ENCODE data around the gene TRAPPC2B.
"Not testable (repeated sequence)": the region's sequence is repeated elsewhere in the genome, so short reads cannot be mapped to it uniquely, and the experiment has no call there.

TRAPPC2B gene

DNA sequence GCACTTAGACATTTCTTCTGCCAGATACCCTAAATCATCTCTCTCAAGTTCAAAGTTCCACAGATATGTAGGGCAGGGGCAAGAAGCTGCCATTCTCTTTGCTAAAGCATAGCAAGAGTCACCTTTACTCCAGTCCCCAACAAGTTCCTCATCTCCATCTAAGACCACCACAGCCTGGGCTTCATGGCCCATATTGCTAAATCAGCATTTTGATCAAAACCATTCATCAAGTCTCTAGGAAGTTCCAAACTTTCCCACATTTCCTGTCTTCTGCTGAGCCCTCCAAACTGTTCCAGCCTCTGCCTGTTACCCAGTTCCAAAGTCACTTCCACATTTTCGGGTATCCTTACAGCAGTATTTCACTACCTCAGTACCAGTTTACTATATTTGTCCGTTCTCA is 11.3 kb downstream of the TRAPPC2B start:
- DNase-seq = not testable (repeated sequence)

DNA sequence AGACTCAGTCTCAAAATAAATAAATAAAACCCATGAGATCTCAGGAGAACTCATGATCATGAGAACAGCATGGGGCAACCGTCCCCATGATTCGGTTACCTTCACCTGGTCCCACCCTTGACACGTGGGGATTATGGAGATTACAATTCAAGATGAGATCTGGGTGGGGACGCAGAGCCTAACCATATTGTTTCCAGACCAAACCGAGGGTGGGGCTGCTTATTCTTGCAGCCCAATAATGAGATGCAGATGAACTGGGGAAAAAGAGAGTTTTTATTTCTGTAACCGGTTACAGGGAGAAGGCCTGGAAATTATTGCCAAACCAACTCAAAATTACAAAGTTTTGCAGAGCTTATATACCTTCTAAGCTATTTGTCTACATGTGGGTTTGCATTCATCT is 12.8 kb downstream of the TRAPPC2B start:
- DNase-seq = no peak

DNA sequence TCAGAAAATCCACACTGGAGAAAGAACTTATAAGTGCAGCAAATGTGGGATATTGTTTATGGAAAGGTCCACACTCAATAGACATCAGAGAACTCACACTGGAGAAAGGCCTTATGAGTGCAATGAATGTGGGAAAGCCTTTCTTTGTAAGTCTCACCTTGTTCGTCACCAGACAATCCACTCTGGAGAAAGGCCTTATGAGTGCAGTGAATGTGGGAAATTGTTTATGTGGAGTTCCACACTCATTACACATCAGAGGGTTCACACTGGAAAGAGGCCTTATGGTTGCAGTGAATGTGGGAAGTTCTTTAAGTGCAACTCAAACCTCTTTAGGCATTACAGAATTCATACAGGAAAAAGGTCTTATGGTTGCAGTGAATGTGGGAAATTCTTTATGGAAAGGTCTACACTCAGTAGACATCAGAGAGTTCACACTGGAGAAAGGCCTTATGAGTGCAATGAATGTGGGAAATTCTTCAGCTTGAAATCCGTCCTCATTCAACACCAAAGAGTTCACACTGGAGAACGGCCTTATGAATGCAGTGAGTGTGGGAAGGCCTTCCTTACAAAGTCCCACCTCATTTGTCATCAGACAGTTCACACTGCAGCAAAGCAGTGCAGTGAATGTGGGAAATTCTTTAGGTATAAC is 14.3 kb downstream of the TRAPPC2B start:
- no peak for DNase-seq

DNA sequence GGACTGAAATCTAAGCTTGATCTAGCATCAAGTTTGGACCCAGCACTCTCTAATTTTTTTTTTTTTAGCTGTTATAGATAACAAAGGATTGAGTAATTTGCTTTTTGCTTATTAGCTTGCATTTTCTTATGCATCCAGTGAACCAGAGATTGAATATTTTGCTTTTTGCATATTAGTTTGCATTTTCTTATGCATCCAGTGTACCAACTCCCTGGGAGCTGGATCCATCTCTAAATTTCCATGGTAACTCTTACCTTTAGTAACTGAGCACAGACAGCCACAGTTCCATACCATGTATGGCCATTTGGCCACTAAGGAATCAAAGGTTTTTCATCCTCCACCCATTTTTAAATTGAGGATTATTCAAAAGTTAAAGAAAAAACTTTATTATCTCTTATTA is 17.6 kb downstream of the TRAPPC2B start:
- no peak for DNase-seq

DNA sequence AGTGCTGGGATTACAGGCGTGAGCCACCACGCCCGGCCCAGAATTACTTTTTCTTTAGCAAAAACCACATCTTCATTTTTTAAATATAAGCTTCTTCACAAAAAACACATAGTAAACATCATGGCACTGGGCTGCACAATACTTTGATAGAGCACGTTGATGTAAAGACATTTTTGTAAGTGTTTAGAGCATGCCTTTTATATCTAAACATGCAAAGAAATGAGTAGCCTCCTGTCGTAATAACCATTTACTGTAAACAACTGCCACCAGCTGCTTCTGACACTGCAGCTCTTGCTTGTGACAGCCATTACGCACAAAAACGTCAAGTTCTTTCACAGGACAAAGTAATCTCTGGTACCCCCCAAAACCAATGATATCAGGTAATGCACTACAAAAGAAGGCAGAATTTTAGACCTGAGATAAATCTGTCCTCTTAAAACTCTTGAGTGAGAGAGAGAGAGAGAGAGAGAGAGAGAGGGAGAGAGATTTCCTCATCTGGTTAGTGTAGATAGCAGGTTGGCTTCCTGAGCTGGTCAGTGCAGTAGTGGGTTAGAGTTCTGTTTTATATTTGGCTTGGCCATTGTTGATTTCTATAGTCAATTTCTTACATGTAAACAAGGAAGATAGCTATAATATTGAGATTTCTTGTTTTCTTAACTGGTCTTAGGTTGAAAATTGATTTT is 19.6 kb downstream of the TRAPPC2B start:
- DNase-seq = no peak

DNA sequence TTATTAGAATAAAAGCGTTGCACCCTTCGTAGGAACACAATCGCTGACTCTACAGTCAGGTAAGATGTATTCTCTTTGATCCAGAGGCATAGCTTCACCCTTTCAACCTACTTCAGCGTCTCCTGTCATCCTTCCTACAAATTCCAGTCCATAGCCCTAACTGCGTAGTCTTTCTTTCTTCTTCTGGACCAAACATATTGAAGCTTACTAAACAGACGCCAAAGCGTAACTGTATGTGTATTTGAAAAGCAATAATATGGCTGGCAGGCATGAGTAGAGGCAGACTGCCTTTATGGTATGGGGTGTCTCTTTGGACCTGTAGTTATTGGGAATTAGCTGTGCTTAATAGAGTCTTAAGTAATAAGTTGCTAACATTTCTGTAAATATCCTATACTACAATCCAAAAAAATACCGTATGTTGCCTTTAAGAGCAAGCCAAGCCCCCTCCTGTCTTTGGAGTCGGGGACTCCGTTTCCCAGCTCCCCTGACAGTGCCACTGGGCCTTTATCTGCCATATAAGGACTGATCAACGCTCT is 25.9 kb downstream of the TRAPPC2B start:
- no peak for DNase-seq

DNA sequence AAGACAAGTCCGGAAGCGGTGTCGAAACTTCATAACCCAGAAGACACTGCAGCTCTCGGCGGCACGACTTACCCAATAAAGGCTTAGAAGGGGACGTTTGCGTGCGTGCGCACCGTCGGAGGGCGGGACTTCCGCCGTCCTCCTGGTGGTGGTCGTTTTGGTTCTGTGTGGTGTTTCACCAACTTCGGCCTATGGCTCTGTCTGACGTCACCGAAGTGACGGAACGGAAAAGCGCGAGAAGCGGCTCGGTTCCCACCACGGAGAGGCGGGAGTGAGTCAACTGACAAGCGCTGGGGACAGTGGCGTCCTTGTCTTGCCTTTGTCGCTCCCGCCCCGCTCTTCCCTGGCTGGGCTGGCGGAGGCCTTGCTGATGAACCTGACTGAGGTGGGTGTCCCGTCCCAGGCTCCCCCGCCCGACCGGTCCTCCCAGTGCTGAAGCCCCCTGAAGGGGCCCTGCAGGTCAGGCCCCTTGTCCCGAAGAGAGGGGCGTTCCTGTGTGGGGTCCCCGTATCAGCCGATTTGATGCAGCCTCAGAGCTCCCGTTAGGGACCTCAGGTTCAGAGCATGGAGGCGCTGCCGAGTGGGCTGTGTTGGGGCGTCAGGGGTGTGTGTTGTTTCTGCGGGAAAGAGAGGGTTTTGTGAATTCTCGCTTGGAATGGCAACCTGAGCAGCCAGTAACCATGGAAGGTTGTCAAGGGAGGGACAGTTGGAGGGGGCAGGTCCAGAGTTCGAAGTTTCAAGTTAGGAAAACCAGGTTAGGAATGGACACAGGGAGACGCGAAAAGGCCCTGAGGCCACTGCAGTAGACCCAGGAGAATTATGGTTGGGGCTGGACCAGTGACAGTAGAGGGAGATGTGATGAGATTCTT is 26.6 kb downstream of the TRAPPC2B start, which contains the start of gene ZNF548:
ZNF548 (plus strand) TSS at position 125 of the 869 bp plus-strand sequence; CDS start at position 371, 246 bp downstream.
- DNase-seq = peak; percentile 99

DNA sequence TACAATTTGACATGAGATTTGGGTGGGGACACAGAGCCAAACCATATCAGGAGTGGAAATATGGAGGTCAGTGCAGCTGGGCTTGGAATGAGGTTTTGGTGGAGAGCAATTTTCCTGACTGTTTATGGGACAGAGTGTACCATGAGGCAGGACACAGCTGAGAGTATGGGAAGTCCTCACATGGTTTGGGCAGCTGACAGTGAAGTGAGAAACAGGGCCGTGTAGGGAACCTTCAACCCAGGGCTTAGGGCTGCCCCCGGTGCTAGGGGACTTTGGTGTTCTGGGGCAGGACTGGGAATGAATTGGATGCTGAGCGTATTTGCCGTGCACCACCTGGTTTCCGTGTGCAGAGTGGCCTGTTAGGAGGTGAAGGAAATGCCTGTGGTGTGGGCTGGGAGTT is 32.4 kb downstream of the TRAPPC2B start:
- DNase-seq = no peak

DNA sequence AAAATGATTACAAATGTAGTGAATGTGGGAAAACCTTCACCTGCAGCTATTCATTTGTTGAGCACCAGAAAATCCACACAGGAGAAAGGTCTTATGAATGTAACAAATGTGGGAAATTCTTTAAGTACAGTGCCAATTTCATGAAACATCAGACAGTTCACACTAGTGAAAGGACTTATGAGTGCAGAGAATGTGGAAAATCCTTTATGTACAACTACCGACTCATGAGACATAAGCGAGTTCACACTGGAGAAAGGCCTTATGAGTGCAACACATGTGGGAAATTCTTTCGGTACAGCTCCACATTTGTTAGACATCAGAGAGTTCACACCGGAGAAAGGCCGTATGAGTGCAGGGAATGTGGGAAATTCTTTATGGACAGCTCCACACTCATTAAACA is 35.5 kb downstream of the TRAPPC2B start:
- DNase-seq = no peak

DNA sequence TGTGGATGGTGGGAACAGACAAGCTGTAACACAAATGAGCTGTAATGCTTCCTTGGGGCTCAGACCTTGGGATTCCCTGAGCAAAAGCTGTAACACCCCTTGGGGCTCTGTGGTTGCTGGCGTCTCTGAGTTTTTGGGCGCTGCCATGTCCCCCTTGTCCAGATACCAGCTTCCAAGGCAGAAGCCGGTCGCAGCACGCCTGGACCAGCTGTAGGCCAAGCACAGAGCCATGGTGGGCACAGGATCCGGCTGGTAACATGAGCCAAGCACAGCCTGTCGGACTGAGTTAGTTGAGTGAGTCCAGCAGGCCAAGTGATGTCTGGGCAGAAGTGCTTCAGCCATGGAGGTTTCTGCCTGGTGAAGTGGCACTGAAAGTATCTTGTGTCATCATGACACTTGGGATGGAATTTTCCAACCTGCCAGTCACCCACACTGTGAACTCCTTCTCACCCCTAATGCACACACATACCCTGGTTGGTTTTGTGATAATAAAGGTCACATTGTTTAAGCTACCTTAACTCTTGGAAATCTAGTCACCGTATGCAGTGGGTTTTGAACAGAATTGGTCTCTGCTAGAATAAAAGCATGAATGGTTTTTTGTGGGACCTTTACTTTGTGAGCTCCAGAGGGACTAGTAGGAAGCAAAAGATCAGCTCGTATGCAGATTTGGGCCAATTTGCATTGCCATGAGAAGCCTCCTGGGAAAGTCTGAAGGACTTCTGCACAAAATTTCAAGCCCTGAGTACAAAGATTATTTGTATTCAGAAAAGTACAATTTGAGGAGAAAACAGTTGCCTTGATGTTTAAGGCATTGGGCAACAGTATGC is 40.6 kb downstream of the TRAPPC2B start:
- DNase-seq = no peak

DNA sequence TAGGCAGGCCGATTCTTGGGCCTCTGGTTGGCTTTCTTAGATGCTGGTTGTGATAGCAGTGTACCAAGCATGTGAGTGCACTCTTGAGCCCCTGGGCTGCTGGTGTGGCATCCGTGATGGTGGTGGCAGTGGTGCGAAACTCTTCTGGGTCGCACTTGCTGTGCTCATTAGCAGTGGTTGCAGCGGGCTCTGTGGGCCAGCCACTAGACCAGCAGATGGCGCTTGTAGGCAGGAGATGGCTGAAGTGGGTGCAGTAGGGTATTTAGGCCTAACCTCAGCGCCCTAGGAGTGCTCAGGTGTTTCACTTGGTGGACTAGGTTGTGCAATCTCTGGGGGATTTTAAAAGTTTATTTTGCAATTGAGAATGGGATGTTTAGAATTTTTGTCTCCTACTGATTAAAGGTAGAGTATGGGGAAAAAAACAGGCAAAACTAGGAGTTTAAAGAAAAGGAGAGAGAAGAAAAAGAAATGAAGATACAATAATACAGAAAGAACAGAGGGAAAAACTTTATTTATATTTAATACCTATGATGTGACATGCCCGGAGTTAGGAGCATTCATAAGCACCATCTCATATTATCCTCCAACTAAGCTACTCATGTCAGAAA is 43.3 kb downstream of the TRAPPC2B start:
- peak; percentile 73 for DNase-seq

DNA sequence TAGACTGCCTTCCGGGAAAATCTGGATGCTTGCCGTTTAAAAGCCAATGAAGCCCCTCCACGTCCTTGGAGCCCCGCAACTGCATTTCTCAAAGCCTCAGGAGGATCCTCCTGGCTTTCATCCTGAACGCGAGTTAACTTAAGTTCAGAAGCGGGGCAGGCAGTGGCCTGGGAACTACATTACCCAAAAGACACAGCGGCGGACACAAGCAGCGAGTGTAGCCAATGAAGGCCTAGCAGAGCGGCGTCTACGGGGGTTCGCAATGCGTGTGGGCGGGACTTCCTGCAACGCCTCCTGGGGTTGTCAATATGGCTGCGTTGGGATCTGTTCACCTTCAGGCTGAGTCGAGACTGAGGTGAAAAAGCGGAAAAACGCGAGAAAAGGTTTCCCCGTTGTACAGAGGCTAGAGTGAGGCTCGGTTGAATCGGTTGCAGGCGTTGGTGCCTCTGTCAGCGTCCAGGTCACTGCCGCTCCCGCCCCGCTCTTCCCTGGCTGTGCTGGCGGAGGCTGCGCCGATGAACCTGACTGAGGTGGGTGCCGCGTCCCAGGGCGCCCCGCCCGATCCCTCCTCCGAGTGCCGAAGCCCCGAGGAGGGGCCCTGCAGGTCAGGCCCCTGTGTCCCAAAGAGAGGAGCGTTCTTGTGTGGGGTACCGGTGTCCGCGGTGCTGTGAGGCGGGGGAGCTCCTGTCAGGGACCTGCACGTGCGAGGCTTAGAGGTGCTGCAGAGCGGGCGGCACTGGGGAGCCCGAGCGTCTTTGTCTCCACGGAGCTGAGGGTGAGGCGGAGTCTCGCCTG is 47.7 kb downstream of the TRAPPC2B start, which contains the start of gene ZNF17:
ZNF17 (plus strand) TSS at position 285 of the 795 bp plus-strand sequence. CDS start 2,455 bp downstream, outside the sequence.
- DNase-seq = peak; percentile 94
